Liver (tissue), 3 donors: ENCODE measurements around the gene CDK17.

ENCODE experiments used
- RAD21 ChIP-seq, 2 donors: IDR thresholded peaks; 2 replicates each; pipeline ENCODE4 v1.6.1; 2016; ENCODE audit warnings: antibody characterized with exemption in 2 of 2, mild to moderate bottlenecking in 2 of 2
- YY1 ChIP-seq: IDR thresholded peaks from 2 replicates; pipeline ENCODE4 v1.6.1; 2016; ENCODE audit warnings: antibody characterized with exemption, mild to moderate bottlenecking
- ZBTB33 ChIP-seq: IDR thresholded peaks from 2 replicates; pipeline ENCODE4 v1.6.1; 2016; ENCODE audit warnings: antibody characterized with exemption
- TF ChIP-seq, protein P1 (sequence below): fragments of 150-350 bp; IDR thresholded peaks from 2 replicates; pipeline ENCODE4 v1.5.1; 2017; ENCODE audit warnings: improper control_type of control experiment, low read depth, low read length; ENCODE audit not compliant: missing input control
- donor health status: healthy.
- donor health status: healthy.

- TF ChIP-seq, protein P1, sequence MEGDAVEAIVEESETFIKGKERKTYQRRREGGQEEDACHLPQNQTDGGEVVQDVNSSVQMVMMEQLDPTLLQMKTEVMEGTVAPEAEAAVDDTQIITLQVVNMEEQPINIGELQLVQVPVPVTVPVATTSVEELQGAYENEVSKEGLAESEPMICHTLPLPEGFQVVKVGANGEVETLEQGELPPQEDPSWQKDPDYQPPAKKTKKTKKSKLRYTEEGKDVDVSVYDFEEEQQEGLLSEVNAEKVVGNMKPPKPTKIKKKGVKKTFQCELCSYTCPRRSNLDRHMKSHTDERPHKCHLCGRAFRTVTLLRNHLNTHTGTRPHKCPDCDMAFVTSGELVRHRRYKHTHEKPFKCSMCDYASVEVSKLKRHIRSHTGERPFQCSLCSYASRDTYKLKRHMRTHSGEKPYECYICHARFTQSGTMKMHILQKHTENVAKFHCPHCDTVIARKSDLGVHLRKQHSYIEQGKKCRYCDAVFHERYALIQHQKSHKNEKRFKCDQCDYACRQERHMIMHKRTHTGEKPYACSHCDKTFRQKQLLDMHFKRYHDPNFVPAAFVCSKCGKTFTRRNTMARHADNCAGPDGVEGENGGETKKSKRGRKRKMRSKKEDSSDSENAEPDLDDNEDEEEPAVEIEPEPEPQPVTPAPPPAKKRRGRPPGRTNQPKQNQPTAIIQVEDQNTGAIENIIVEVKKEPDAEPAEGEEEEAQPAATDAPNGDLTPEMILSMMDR: no peak
- no peak for TF ChIP-seq RAD21 (IDR thresholded peaks at IDR 0.05)
- TF ChIP-seq ZBTB33: no peak
- no peak for TF ChIP-seq YY1
Measured at GRCh38 chr12:96350982-96351381, 49.3 kb downstream of the CDK17 start.
